Measurements from ENCODE around the gene UEVLD.
A peak's percentile ranks its signal among the peaks of the same experiment; 100 is the strongest.

Gene UEVLD

DNA sequence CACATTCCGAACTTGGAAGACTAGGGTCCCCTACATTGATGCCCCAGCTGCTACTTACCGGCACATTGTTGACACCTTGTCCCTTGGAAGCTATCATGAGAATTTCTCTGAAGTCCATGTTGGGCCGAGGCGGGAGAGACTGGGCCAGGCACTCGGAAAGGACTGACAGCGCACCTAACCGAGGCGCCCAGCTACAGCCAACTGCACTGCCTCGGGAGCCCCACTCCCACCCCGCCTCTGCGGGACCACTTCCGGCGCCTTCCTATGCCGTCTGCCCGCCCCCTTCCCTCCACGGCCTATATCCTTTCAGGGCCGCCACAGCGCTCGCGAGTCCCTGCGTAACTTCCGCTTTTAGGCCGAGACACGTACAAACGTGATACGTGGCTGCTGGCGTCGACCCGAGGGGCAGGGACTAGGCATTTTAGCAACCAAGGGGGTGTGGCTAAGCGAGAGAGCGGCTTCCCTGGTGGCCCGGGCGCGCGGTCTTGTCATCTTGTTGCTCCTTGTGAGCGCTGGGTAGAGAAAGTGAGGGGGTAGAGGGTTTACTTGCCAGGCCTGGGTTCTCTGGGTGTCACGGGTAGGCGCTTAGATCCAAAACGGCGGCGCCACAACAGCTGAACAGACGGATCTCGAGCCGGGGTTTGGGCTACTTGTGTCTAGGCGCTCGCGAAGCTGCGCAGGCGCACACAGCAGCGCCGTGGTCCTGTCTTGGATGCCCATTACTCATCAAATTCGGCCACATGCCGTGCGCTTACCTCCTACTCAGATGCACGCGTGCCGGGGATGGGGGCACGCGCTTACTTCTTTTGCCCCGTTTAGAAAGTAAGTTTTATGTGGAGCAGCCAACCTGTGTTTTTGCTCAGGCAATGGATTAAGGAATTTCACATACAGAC is 45.9 kb upstream of the UEVLD start, which contains the start of gene SPTY2D1 (continued):
- TF ChIP-seq, protein P1, sequence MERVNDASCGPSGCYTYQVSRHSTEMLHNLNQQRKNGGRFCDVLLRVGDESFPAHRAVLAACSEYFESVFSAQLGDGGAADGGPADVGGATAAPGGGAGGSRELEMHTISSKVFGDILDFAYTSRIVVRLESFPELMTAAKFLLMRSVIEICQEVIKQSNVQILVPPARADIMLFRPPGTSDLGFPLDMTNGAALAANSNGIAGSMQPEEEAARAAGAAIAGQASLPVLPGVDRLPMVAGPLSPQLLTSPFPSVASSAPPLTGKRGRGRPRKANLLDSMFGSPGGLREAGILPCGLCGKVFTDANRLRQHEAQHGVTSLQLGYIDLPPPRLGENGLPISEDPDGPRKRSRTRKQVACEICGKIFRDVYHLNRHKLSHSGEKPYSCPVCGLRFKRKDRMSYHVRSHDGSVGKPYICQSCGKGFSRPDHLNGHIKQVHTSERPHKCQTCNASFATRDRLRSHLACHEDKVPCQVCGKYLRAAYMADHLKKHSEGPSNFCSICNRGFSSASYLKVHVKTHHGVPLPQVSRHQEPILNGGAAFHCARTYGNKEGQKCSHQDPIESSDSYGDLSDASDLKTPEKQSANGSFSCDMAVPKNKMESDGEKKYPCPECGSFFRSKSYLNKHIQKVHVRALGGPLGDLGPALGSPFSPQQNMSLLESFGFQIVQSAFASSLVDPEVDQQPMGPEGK (tag by site-specific recombination; IDR thresholded peaks at IDR 0.05), result peak; percentile 61
- TF ChIP-seq, protein P2, sequence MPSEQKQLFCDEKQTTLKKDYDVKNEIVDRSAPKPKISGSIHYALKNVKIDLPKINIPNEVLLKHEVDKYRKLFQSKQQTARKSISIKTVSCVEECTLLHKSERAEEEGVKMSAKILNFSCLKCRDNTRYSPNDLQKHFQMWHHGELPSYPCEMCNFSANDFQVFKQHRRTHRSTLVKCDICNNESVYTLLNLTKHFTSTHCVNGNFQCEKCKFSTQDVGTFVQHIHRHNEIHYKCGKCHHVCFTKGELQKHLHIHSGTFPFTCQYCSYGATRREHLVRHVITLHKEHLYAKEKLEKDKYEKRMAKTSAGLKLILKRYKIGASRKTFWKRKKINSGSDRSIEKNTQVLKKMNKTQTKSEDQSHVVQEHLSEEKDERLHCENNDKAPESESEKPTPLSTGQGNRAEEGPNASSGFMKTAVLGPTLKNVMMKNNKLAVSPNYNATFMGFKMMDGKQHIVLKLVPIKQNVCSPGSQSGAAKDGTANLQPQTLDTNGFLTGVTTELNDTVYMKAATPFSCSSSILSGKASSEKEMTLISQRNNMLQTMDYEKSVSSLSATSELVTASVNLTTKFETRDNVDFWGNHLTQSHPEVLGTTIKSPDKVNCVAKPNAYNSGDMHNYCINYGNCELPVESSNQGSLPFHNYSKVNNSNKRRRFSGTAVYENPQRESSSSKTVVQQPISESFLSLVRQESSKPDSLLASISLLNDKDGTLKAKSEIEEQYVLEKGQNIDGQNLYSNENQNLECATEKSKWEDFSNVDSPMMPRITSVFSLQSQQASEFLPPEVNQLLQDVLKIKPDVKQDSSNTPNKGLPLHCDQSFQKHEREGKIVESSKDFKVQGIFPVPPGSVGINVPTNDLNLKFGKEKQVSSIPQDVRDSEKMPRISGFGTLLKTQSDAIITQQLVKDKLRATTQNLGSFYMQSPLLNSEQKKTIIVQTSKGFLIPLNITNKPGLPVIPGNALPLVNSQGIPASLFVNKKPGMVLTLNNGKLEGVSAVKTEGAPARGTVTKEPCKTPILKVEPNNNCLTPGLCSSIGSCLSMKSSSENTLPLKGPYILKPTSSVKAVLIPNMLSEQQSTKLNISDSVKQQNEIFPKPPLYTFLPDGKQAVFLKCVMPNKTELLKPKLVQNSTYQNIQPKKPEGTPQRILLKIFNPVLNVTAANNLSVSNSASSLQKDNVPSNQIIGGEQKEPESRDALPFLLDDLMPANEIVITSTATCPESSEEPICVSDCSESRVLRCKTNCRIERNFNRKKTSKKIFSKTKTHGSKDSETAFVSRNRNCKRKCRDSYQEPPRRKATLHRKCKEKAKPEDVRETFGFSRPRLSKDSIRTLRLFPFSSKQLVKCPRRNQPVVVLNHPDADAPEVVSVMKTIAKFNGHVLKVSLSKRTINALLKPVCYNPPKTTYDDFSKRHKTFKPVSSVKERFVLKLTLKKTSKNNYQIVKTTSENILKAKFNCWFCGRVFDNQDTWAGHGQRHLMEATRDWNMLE (tag by site-specific recombination; conservative IDR thresholded peaks at IDR 0.05; ENCODE audit: low read depth), result peak; percentile 58
- TF ChIP-seq, protein P3, sequence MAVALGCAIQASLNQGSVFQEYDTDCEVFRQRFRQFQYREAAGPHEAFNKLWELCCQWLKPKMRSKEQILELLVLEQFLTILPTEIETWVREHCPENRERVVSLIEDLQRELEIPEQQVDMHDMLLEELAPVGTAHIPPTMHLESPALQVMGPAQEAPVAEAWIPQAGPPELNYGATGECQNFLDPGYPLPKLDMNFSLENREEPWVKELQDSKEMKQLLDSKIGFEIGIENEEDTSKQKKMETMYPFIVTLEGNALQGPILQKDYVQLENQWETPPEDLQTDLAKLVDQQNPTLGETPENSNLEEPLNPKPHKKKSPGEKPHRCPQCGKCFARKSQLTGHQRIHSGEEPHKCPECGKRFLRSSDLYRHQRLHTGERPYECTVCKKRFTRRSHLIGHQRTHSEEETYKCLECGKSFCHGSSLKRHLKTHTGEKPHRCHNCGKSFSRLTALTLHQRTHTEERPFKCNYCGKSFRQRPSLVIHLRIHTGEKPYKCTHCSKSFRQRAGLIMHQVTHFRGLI (tag by site-specific recombination; IDR thresholded peaks at IDR 0.05), result 0 out of 2 replicates have a peak, but pooled peaks have one; percentile 25
- peak; percentile 96 for TF ChIP-seq ZNF660 (tag by site-specific recombination; IDR thresholded peaks at IDR 0.05)
- TF ChIP-seq ZBTB21 (tag by site-specific recombination; IDR thresholded peaks at IDR 0.05), result peak; percentile 98
- peak; percentile 75; the same call in 1 of the 2 replicates for TF ChIP-seq ZNF600 (tag by site-specific recombination; IDR thresholded peaks at IDR 0.05)
- peak; percentile 56; the same call in 1 of the 2 replicates for TF ChIP-seq KLF10 (tag by site-specific recombination; IDR thresholded peaks at IDR 0.05)
- TF ChIP-seq ZXDB (tag by site-specific recombination; IDR thresholded peaks at IDR 0.05), result peak; percentile 73
- TF ChIP-seq KLF9 (tag by site-specific recombination; IDR thresholded peaks at IDR 0.05; ENCODE audit: low read depth), result peak; percentile 90
- TF ChIP-seq, protein P4, sequence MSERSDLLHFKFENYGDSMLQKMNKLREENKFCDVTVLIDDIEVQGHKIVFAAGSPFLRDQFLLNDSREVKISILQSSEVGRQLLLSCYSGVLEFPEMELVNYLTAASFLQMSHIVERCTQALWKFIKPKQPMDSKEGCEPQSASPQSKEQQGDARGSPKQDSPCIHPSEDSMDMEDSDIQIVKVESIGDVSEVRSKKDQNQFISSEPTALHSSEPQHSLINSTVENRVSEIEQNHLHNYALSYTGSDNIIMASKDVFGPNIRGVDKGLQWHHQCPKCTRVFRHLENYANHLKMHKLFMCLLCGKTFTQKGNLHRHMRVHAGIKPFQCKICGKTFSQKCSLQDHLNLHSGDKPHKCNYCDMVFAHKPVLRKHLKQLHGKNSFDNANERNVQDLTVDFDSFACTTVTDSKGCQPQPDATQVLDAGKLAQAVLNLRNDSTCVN (tag by site-specific recombination; optimal IDR thresholded peaks at IDR 0.05), result peak; percentile 72
- no peak for TF ChIP-seq ZNF132 (tag by site-specific recombination; IDR thresholded peaks at IDR 0.05; ENCODE audit: borderline replicate concordance)
- TF ChIP-seq ZFHX2 (tag by site-specific recombination; conservative IDR thresholded peaks at IDR 0.05), result peak; percentile 44
- peak; percentile 99 for TF ChIP-seq ZNF629 (tag by site-specific recombination; IDR thresholded peaks at IDR 0.05)
- TF ChIP-seq ZBTB17 (tag by site-specific recombination; IDR thresholded peaks at IDR 0.05), result peak; percentile 60
- TF ChIP-seq, protein P5, sequence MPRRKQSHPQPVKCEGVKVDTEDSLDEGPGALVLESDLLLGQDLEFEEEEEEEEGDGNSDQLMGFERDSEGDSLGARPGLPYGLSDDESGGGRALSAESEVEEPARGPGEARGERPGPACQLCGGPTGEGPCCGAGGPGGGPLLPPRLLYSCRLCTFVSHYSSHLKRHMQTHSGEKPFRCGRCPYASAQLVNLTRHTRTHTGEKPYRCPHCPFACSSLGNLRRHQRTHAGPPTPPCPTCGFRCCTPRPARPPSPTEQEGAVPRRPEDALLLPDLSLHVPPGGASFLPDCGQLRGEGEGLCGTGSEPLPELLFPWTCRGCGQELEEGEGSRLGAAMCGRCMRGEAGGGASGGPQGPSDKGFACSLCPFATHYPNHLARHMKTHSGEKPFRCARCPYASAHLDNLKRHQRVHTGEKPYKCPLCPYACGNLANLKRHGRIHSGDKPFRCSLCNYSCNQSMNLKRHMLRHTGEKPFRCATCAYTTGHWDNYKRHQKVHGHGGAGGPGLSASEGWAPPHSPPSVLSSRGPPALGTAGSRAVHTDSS (tag by site-specific recombination; IDR thresholded peaks at IDR 0.05), result no peak
- peak; percentile 60 for TF ChIP-seq GLIS2 (tag by site-specific recombination; IDR thresholded peaks at IDR 0.05)
- peak; percentile 96 for TF ChIP-seq SP2 (tag by site-specific recombination; IDR thresholded peaks at IDR 0.05)
- TF ChIP-seq ZNF354C (tag by site-specific recombination; IDR thresholded peaks at IDR 0.05; ENCODE audit: borderline replicate concordance, low read depth), result no peak
- no peak for TF ChIP-seq ZNF654 (tag by site-specific recombination; IDR thresholded peaks at IDR 0.05; ENCODE audit: low read depth)

All from HEK293 (cell line).